Measurements from ENCODE around the gene SLC10A2.
"Not testable (repeated sequence)": the region's sequence is repeated elsewhere in the genome, so short reads cannot be mapped to it uniquely, and the experiment has no call there.

SLC10A2 gene

GRCh38 chr13:103099722-103100293 is 33.6 kb upstream of the SLC10A2 start:
- H3K36me3 ChIP-seq (replicated peaks; ENCODE audit: low read depth, low read length), result no peaks in the 10 kb centered on the region
- no peak overlapping the region for H3K27ac ChIP-seq (ENCODE audit: low read length)
- no peak overlapping the region for H2AFZ ChIP-seq (ENCODE audit: low read depth, low read length)
- H3K79me2 ChIP-seq (ENCODE audit: low read length), result no peaks in the 10 kb centered on the region
- TF ChIP-seq CTCF (IDR thresholded peaks at IDR 0.05; ENCODE audit: low read depth, low read length) (no peak), EZH2phosphoT487 (IDR thresholded peaks at IDR 0.05; ENCODE audit: low read depth) (no peak)
- H3K4me2 ChIP-seq (ENCODE audit: low read length), result no peak overlapping the region
- no peaks in the 10 kb centered on the region for H3K4me1 ChIP-seq (ENCODE audit: low read length)
- no peaks in the 10 kb centered on the region for H4K20me1 ChIP-seq (ENCODE audit: insufficient read depth, low read length)
- no peak overlapping the region for H3K9ac ChIP-seq (ENCODE audit: low read length)
- no peak overlapping the region for H3K4me3 ChIP-seq (ENCODE audit: low read length)
- no peaks in the 10 kb centered on the region for H3K9me3 ChIP-seq (ENCODE audit: insufficient read depth, low read length)
- no peaks in the 10 kb centered on the region for H3K27me3 ChIP-seq (ENCODE audit: low read depth, low read length)

- Histone ChIP-seq H3K9ac (ENCODE audit: low read length) (no peak overlapping the region), H3K4me2 (ENCODE audit: low read length) (no peak overlapping the region), H3K36me3 (replicated peaks; ENCODE audit: low read depth, low read length) (no peaks in the 10 kb centered on the region), H3K27me3 (ENCODE audit: low read depth, low read length) (no peaks in the 10 kb centered on the region), H3K9me3 (ENCODE audit: insufficient read depth, low read length) (no peaks in the 10 kb centered on the region), H2AFZ (ENCODE audit: low read depth, low read length) (no peak overlapping the region), H3K4me1 (ENCODE audit: low read length) (no peaks in the 10 kb centered on the region), H3K79me2 (ENCODE audit: low read length) (no peaks in the 10 kb centered on the region), H3K4me3 (ENCODE audit: low read length) (no peak overlapping the region), H3K27ac (ENCODE audit: low read length) (no peak overlapping the region), H4K20me1 (ENCODE audit: insufficient read depth, low read length) (no peaks in the 10 kb centered on the region)
- no peak for TF ChIP-seq CTCF (IDR thresholded peaks at IDR 0.05; ENCODE audit: low read depth, low read length)
- TF ChIP-seq EZH2phosphoT487 (IDR thresholded peaks at IDR 0.05; ENCODE audit: low read depth), result no peak
These were observed 32.3 kb upstream of the SLC10A2 start for GRCh38 chr13:103098535-103098934.

- Histone ChIP-seq H4K20me1 (ENCODE audit: insufficient read depth, low read length) (no peaks in the 10 kb centered on the region), H3K9ac (ENCODE audit: low read length) (no peak overlapping the region), H3K4me2 (ENCODE audit: low read length) (no peak overlapping the region), H3K79me2 (ENCODE audit: low read length) (no peaks in the 10 kb centered on the region), H3K4me1 (ENCODE audit: low read length) (no peaks in the 10 kb centered on the region), H2AFZ (ENCODE audit: low read depth, low read length) (no peak overlapping the region), H3K27ac (ENCODE audit: low read length) (no peak overlapping the region), H3K4me3 (ENCODE audit: low read length) (no peak overlapping the region), H3K9me3 (ENCODE audit: insufficient read depth, low read length) (no peaks in the 10 kb centered on the region), H3K36me3 (replicated peaks; ENCODE audit: low read depth, low read length) (no peaks in the 10 kb centered on the region), H3K27me3 (ENCODE audit: low read depth, low read length) (no peaks in the 10 kb centered on the region)
- TF ChIP-seq CTCF (IDR thresholded peaks at IDR 0.05; ENCODE audit: low read depth, low read length) (no peak), EZH2phosphoT487 (IDR thresholded peaks at IDR 0.05; ENCODE audit: low read depth) (no peak)
These were observed 31.2 kb upstream of the SLC10A2 start for GRCh38 chr13:103097366-103097928.

GRCh38 chr13:103093649-103094048 is 27.4 kb upstream of the SLC10A2 start:
- H3K9me3 ChIP-seq (ENCODE audit: insufficient read depth, low read length); H3K36me3 ChIP-seq (replicated peaks; ENCODE audit: low read depth, low read length); H3K79me2 ChIP-seq (ENCODE audit: low read length); H2AFZ ChIP-seq (ENCODE audit: low read depth, low read length); H3K4me3 ChIP-seq (ENCODE audit: low read length); H3K4me2 ChIP-seq (ENCODE audit: low read length); H3K27ac ChIP-seq (ENCODE audit: low read length); H3K27me3 ChIP-seq (ENCODE audit: low read depth, low read length); H4K20me1 ChIP-seq (ENCODE audit: insufficient read depth, low read length); H3K4me1 ChIP-seq (ENCODE audit: low read length); H3K9ac ChIP-seq (ENCODE audit: low read length): not testable (repeated sequence)
